Lung (tissue), 12 donors: Measurements from ENCODE around the gene TACR2. TPM values are rescaled to one million over a fixed set of nuclear protein-coding genes. Genes with fewer than 3 reads are reported as not detected.

Experiments used
- ATAC-seq: fragments of 200-7000 bp; cut with Tn5 transposase; one replicate; pipeline ENCODE4 v1.9.1; 2020; ENCODE audit warnings: moderate number of reproducible peaks; ENCODE audit not compliant: insufficient read depth, low FRiP score
- DNase-seq, 3 donors: peaks; one replicate each; pipeline ENCODE4 v3.0.0-alpha.2; 2013 to 2017
- H3K27ac ChIP-seq, 2 donors: one replicate each; pipeline ENCODE4 v1.5.1; 2013; ENCODE audit warnings: mild to moderate bottlenecking in 2 of 2, moderate library complexity in 2 of 2, control low read depth in 1 of 2, inconsistent platforms in 1 of 2, low read depth in 1 of 2, low read length in 1 of 2
- H3K27me3 ChIP-seq, 3 donors: one replicate each; pipeline ENCODE4 v1.5.1; 2013; ENCODE audit warnings: low read length in 2 of 3; ENCODE audit not compliant: control insufficient read depth in 3 of 3, insufficient read depth in 3 of 3
- H3K36me3 ChIP-seq, 4 donors: one replicate each; pipeline ENCODE4 v1.5.1; 2013; ENCODE audit warnings: low read length in 4 of 4, mild to moderate bottlenecking in 1 of 4, moderate library complexity in 1 of 4; ENCODE audit not compliant: control insufficient read depth in 4 of 4, insufficient read depth in 4 of 4
- H3K4me1 ChIP-seq, 5 donors: one replicate each; pipeline ENCODE4 v1.5.1; 2013; ENCODE audit warnings: low read length in 5 of 5, mild to moderate bottlenecking in 2 of 5, moderate library complexity in 1 of 5; ENCODE audit not compliant: control insufficient read depth in 5 of 5, insufficient read depth in 5 of 5
- H3K4me3 ChIP-seq: one replicate; pipeline ENCODE4 v1.5.1; 2013; ENCODE audit warnings: mild to moderate bottlenecking, control low read depth, moderate library complexity
- H3K9ac ChIP-seq, 2 donors: one replicate each; pipeline ENCODE4 v1.5.1; 2013; ENCODE audit warnings: low read length in 2 of 2, control low read depth in 1 of 2; ENCODE audit not compliant: insufficient read depth in 1 of 2
- H3K9me3 ChIP-seq, 4 donors: one replicate each; pipeline ENCODE4 v1.5.1; 2013; ENCODE audit warnings: low read length in 3 of 4, mild to moderate bottlenecking in 1 of 4, moderate library complexity in 1 of 4; ENCODE audit not compliant: control insufficient read depth in 4 of 4, insufficient read depth in 3 of 4
- WGBS, 2 donors: extraction: QIAGEN DNeasy Blood & Tissue Kit; methylation state at CpG; one replicate each; pipeline ENCODE4 v1.1.7; 2013; 5-methylcytosine and 5-hydroxymethylcytosine counted together
- polyA plus RNA-seq, 2 donors: library from polyadenylated mRNA; stranded (reverse); fragments of 200-250 nt; gene quantifications; one replicate each; pipeline ENCODE4 v1.2.1, GENCODE V29; 2013
- total RNA-seq, 2 donors: library from RNA; depleted of rRNA in 1 of 2; stranded (reverse); fragments of >200 nt in 1 of 2; gene quantifications; one replicate each; pipeline ENCODE4 v1.2.1, GENCODE V29; 2014 to 2021
- TF ChIP-seq, protein P1 (sequence below): IDR thresholded peaks from 2 replicates; pipeline ENCODE4 v1.5.1; 2012; ENCODE audit warnings: mild to moderate bottlenecking; ENCODE audit errors: control extremely low read depth, extremely low read depth
- donor health status: control.
- donor health status: control.
- donor health status: Bipolar disorder and iron deficiency.
- donor health status: healthy.
- donor health status: DM: yes; HTN: yes; CAD: no.

Gene TACR2
- total and polyA plus RNA-seq, 4 donors: 0.28 to 0.83 (median 0.50) TPM

DNA sequence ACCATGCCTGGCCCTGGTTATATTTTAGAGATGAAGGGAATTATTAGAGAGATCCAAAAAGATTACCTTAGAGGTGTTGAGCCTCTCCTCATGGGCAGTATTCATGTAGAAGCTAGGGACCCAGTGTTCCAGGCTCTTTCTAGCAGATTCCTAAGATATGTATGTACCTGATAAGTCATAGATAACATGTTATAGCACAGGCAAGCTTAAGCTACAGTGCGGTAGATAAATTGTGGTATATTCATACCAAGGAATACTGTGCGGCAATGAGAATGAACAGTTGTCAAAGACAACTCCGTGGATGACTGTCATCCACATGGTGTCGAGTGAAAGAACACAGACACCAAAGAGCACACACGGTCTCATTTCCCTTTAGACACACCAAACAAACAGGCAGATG, 53.1 kb downstream of the TACR2 start:
- no peak overlapping the region for H3K27ac ChIP-seq
- peaks cover 0 to 32% (median 19%) of the 10 kb centered on the region in 5 donors for H3K4me1 ChIP-seq
- no peaks in the 10 kb centered on the region for H3K27me3 ChIP-seq
- H3K9ac ChIP-seq: no peak overlapping the region
- no peaks in the 10 kb centered on the region for H3K9me3 ChIP-seq
- no peak overlapping the region for H3K4me3 ChIP-seq
- TF ChIP-seq, protein P1, sequence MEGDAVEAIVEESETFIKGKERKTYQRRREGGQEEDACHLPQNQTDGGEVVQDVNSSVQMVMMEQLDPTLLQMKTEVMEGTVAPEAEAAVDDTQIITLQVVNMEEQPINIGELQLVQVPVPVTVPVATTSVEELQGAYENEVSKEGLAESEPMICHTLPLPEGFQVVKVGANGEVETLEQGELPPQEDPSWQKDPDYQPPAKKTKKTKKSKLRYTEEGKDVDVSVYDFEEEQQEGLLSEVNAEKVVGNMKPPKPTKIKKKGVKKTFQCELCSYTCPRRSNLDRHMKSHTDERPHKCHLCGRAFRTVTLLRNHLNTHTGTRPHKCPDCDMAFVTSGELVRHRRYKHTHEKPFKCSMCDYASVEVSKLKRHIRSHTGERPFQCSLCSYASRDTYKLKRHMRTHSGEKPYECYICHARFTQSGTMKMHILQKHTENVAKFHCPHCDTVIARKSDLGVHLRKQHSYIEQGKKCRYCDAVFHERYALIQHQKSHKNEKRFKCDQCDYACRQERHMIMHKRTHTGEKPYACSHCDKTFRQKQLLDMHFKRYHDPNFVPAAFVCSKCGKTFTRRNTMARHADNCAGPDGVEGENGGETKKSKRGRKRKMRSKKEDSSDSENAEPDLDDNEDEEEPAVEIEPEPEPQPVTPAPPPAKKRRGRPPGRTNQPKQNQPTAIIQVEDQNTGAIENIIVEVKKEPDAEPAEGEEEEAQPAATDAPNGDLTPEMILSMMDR: no peak
- DNase-seq (no peak), ATAC-seq (no peak)
- peaks cover 5 to 36% (median 18%) of the 10 kb centered on the region in 4 donors for H3K36me3 ChIP-seq
- WGBS, 2 donors: 88 to 91% methylated on average over 5 of the region's 5 CpGs

DNA sequence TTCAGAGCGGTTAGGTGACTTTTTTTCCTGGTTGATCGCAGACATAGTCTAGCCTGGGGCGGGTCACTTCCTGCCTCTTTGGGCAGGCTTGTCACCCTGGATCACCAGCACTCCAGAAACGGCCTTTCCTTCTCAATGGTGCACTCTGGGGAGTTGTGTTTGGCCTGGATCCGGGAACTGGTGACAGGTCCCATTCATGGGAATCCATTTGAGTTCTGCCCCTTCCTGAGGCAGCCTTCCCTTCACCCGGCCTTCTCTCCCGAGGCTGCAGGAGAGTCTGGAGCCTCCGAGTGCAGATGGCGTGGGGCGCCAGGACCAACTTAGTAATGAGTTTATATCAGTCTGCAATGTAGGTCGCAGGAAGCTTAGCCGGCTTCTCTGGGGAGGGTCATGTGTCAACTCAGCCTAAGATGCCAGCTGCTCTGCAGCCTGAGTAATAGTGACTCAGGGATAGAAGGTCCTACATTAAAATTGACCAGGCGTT, 54.2 kb downstream of the TACR2 start:
- no peak for ATAC-seq
- Histone ChIP-seq H3K4me1 (peaks cover 0 to 32% (median 19%) of the 10 kb centered on the region in 5 donors), H3K9me3 (no peaks in the 10 kb centered on the region), H3K27ac (peak overlapping the region; percentile 66 to 77), H3K27me3 (no peaks in the 10 kb centered on the region), H3K36me3 (peaks cover 5 to 28% (median 14%) of the 10 kb centered on the region in 4 donors), H3K4me3 (no peak overlapping the region), H3K9ac (no peak overlapping the region)
- TF ChIP-seq, protein P1: no peak
- DNase-seq: no peak
- WGBS, 2 donors: 55 to 67% methylated on average over 13 of the region's 13 CpGs

DNA sequence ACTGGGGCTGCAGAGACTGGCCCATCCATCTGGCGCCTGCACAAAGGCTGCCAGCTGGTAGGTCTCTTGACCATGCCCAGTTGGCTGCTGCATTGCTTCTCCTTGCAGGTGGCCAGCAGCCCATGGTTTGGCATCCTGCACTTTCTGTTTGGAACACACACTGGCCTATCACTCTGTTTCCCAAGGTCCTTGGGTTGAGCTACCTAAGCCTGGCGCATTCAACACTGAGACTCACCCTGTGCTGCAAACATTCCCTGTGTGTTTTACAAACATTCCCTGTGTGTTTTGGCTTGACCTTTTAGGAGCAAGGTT, 55.5 kb downstream of the TACR2 start:
- H3K4me3 ChIP-seq: no peak overlapping the region
- no peak overlapping the region for H3K9ac ChIP-seq
- DNase-seq: no peak
- peaks cover 5 to 17% (median 10%) of the 10 kb centered on the region in 4 donors for H3K36me3 ChIP-seq
- WGBS, 2 donors: 88 to 92% methylated on average over 2 of the region's 2 CpGs
- peak overlapping the region; percentile 24 to 91 for H3K27ac ChIP-seq
- TF ChIP-seq, protein P1: no peak
- H3K9me3 ChIP-seq: no peaks in the 10 kb centered on the region
- H3K27me3 ChIP-seq: no peaks in the 10 kb centered on the region
- H3K4me1 ChIP-seq: peaks cover 0 to 32% (median 19%) of the 10 kb centered on the region in 5 donors
- ATAC-seq: no peak
